Adrenal gland (tissue), 5 donors: ENCODE measurements around the gene CUL9.

Experiments
- POLR2A ChIP-seq, 2 donors: fragments of 450-650 bp; IDR thresholded peaks; one replicate each; pipeline ENCODE4 v1.6.1; 2017; ENCODE audit warnings: antibody characterized with exemption in 2 of 2, mild to moderate bottlenecking in 2 of 2, moderate library complexity in 1 of 2
- TF ChIP-seq, protein P1 (sequence below), 6 experiments: fragments of 450-650 bp in 4 of 6; fragments of 200-600 bp in 2 of 6; sonication (generic) in 1 of 6; IDR thresholded peaks; 1 replicate in 5 of 6; 2 replicates in 1 of 6; pipeline versions ENCODE4 v1.5.1 to v1.8.0; 2016 to 2021; ENCODE audit warnings: antibody characterized with exemption in 6 of 6, mild to moderate bottlenecking in 2 of 6, moderate library complexity in 1 of 6
- donor health status: DM: no; HTN: no; CAD: no.

- TF ChIP-seq, protein P1, sequence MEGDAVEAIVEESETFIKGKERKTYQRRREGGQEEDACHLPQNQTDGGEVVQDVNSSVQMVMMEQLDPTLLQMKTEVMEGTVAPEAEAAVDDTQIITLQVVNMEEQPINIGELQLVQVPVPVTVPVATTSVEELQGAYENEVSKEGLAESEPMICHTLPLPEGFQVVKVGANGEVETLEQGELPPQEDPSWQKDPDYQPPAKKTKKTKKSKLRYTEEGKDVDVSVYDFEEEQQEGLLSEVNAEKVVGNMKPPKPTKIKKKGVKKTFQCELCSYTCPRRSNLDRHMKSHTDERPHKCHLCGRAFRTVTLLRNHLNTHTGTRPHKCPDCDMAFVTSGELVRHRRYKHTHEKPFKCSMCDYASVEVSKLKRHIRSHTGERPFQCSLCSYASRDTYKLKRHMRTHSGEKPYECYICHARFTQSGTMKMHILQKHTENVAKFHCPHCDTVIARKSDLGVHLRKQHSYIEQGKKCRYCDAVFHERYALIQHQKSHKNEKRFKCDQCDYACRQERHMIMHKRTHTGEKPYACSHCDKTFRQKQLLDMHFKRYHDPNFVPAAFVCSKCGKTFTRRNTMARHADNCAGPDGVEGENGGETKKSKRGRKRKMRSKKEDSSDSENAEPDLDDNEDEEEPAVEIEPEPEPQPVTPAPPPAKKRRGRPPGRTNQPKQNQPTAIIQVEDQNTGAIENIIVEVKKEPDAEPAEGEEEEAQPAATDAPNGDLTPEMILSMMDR (IDR thresholded peaks at IDR 0.05) = no peak
- TF ChIP-seq POLR2A (IDR thresholded peaks at IDR 0.05) = no peak
These were observed 40.4 kb upstream of the CUL9 start for GRCh38 chr6:43141644-43142043.
